Bronchial epithelial cell (primary cell): Measurements from ENCODE around the gene BMF. TPM values are rescaled to one million over a fixed set of nuclear protein-coding genes. Genes with fewer than 3 reads are reported as not detected.

Experiments used
- DNase-seq: peaks from one replicate; pipeline ENCODE4 v3.0.0-alpha.2; 2010; ENCODE audit warnings: low read depth
- FAIRE-seq: peaks from 2 replicates; lab custom pipeline; 2011; peaks lifted over from hg19 to GRCh38; lab: Jason Lieb, UNC
- H3K27me3 ChIP-seq: 2 replicates; pipeline ENCODE4 v1.5.1; 2011; ENCODE audit warnings: low read length; ENCODE audit not compliant: control insufficient read depth, insufficient read depth
- H3K36me3 ChIP-seq: 2 replicates; pipeline ENCODE4 v1.5.1; 2011; ENCODE audit warnings: low read length; ENCODE audit not compliant: control insufficient read depth, insufficient read depth
- H3K4me3 ChIP-seq: 2 replicates; pipeline ENCODE4 v1.5.1; 2011; ENCODE audit warnings: mild to moderate bottlenecking, low read depth, low read length, control low read depth
- total RNA-seq: library from RNA; depleted of rRNA; stranded (reverse); fragments of >200 nt; gene quantifications from 2 replicates; pipeline ENCODE4 v1.2.1, GENCODE V29; 2014
- TF ChIP-seq, protein P1 (sequence below): IDR thresholded peaks from 2 replicates; pipeline ENCODE4 v1.5.1; 2011; ENCODE audit warnings: mild to moderate bottlenecking, moderate library complexity, low read length, control low read depth, inconsistent platforms; ENCODE audit not compliant: insufficient read depth, severe bottlenecking

The BMF gene
- total RNA-seq, 1 donor from 2014 or later = 1.6 TPM

DNA sequence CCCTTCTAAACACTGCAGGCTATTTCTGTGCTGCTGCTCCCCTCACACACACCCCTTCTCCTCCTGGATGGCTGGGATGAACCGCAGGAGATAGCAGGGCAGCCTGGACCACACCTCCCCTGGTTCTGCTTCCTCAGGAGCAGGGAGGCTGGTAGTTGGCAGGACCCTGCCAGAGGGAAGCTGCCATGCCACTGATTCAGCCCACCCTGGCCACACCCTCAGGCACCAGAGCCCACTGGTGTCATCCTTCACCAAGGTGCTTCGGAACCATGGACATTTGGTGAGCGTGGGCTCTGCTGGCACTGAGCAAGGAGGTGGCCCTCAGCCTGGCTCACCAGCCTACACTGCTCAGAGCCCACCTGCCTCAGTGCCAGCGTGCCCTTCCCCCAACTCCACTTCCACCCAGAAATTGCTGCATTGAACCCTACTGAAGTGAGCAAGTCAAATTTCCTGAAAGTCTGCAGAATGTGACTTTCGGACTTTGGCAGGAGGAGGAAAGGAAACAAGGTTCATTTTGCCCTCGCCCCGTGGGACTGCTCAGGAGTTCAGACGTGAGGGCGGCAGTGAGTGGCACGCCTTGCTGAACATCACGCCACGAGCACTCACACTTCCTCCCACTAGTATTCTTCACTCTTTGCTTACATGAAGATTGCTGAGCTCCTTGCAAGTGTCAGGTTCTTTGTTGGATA is 26.3 kb downstream of the BMF start:
- TF ChIP-seq, protein P1, sequence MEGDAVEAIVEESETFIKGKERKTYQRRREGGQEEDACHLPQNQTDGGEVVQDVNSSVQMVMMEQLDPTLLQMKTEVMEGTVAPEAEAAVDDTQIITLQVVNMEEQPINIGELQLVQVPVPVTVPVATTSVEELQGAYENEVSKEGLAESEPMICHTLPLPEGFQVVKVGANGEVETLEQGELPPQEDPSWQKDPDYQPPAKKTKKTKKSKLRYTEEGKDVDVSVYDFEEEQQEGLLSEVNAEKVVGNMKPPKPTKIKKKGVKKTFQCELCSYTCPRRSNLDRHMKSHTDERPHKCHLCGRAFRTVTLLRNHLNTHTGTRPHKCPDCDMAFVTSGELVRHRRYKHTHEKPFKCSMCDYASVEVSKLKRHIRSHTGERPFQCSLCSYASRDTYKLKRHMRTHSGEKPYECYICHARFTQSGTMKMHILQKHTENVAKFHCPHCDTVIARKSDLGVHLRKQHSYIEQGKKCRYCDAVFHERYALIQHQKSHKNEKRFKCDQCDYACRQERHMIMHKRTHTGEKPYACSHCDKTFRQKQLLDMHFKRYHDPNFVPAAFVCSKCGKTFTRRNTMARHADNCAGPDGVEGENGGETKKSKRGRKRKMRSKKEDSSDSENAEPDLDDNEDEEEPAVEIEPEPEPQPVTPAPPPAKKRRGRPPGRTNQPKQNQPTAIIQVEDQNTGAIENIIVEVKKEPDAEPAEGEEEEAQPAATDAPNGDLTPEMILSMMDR = no peak
- FAIRE-seq (no peak), DNase-seq (no peak)
- no peaks in the 10 kb centered on the region for H3K36me3 ChIP-seq
- no peak overlapping the region for H3K4me3 ChIP-seq
- peaks cover 6% of the 10 kb centered on the region for H3K27me3 ChIP-seq

DNA sequence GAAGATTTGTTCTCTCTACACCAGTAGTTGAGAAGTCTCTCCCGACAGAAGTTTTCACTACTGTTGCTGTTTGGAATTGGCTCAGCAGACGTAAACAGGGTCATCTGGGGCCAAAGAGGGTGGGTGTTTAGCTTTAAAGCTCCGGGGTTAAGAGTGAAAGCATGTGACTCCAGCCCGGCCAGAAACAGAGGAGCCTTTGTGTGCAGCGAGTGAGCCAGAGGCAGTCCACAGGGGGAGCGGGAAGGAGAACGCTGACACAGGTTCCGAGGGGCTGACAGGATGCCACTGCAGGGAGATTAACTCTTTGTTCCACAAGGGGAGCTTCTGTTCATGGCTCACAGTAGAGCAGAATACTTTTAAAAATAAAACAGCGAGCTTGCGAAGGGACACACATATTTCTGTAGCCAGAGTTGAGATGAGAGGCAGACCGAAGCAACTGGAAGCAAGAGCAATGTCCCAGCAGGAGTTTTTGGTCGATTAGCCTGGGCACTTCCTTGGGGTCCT is 26.9 kb downstream of the BMF start:
- FAIRE-seq (no peak), DNase-seq (no peak)
- Histone ChIP-seq H3K36me3 (no peaks in the 10 kb centered on the region), H3K27me3 (peaks cover 6% of the 10 kb centered on the region), H3K4me3 (peak overlapping the region; percentile 4)
- TF ChIP-seq, protein P1 = no peak

DNA sequence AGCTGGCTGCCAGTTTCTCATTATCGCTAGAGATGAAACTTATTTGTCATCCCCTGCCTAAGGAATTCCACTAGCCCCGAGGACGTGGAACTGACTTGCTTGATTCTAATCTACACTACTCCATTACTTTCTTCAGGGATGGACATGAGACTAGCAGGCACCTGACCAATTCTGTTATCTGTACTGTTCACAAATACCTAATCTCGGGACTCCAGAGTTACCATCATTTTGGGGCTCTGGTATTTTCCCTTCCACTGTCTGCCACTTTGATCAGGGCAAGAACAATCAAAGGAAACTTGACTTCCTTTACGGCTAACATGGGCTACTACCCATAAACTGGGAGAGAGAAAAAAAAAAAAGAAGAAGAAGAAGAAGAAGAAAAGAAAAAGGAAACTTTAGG is 27.8 kb downstream of the BMF start:
- TF ChIP-seq, protein P1 = no peak
- no peak for DNase-seq
- Histone ChIP-seq H3K4me3 (no peak overlapping the region), H3K27me3 (peaks cover 6% of the 10 kb centered on the region), H3K36me3 (no peaks in the 10 kb centered on the region)
- no peak for FAIRE-seq

DNA sequence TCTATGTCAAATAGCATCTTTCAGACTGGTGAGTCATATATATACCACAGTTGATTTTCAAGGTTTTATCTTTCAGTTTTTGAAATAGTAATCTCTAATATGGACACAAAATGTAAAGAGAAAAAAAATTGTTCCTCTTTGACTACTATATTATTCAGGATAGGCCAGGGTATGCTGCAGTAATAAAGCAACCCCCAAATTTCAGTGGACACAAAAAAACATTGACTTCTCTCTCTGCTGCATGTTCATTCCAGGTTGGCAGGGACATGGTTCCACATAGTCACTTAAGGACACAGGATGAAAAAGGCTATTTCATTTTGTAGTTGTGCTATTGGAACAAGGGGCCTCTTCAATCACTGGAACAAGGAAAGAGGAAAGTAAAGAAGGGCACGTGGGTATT is 28.6 kb downstream of the BMF start:
- DNase-seq (no peak), FAIRE-seq (no peak)
- H3K36me3 ChIP-seq = no peaks in the 10 kb centered on the region
- H3K4me3 ChIP-seq = no peak overlapping the region
- peaks cover 6% of the 10 kb centered on the region for H3K27me3 ChIP-seq
- TF ChIP-seq, protein P1 = no peak

DNA sequence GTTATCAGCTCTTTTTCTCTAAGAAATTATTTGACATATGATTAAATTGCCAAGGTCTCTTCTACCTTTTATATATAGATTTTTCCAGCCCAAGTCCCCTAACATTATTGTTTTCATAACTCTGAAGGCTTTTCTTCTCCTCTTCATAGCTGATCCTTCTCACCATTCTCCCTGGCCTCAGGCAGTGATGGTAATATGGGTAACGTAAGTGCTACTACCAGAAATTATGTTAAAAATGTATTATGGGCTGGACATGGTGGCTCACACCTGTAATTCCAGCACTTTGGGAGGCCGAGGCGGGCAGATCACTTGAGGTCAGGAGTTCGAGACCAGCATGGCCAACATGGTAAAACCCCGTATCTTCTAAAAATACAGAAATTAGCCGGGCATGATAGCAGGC is 29.2 kb downstream of the BMF start:
- DNase-seq (no peak), FAIRE-seq (no peak)
- TF ChIP-seq, protein P1 = no peak
- no peak overlapping the region for H3K4me3 ChIP-seq
- no peaks in the 10 kb centered on the region for H3K36me3 ChIP-seq
- peaks cover 6% of the 10 kb centered on the region for H3K27me3 ChIP-seq
